HCT116 (cell line): ENCODE results near the gene ZNF630. TPM values are rescaled to one million over a fixed set of nuclear protein-coding genes. Genes with fewer than 3 reads are reported as not detected.

Source experiments
- ATAC-seq: fragments of 200-7000 bp; cut with Tn5 transposase; 2 replicates; pipeline ENCODE4 v1.9.1; 2020; ENCODE audit warnings: mild to moderate bottlenecking, moderate library complexity
- BruUV-seq: library from RNA; stranded (reverse); fragments of 400-500 nt; replicated peaks from 2 replicates; lab custom pipeline; 2021; lab: Mats Ljungman, UMichigan
- CTCF ChIA-PET: fragments of 300-600 bp; sonication (Branson Sonifier 250); formaldehyde crosslinking; loops from one replicate; lab custom pipeline; 2021; ENCODE audit warnings: antibody characterized with exemption; lab: Charles Lee
- POLR2A ChIA-PET: fragments of 300-600, 350-600 bp; sonication (Branson Sonifier 250); formaldehyde crosslinking; loops from one replicate; lab custom pipeline; 2021; ENCODE audit warnings: antibody characterized with exemption; lab: Charles Lee
- RAD21 ChIA-PET, 2 experiments: fragments of 300-600 bp; sonication (Branson Sonifier 250); formaldehyde crosslinking; loops; one replicate each; lab custom pipeline; 2023; ENCODE audit warnings: low total read pairs in 2 of 2; ENCODE audit not compliant: uncharacterized antibody in 2 of 2, unreplicated experiment in 2 of 2, low non-redundant PET in 1 of 2; lab: Charles Lee
- DNase-seq: peaks from one replicate; pipeline ENCODE4 v3.0.0-alpha.2; 2010; ENCODE audit warnings: low read depth, low spot score
- H2AFZ ChIP-seq: fragments of 200-600 bp; shearing (Covaris generic), sonication (generic); 2 replicates; pipeline ENCODE4 v1.6.1; 2017; ENCODE audit warnings: low read depth, mixed run types, mixed read lengths, antibody characterized with exemption, low read length; ENCODE audit not compliant: poor library complexity, severe bottlenecking
- H3K27ac ChIP-seq: 2 replicates; pipeline ENCODE4 v1.5.1; 2012; ENCODE audit warnings: low read depth, low read length
- H3K27me3 ChIP-seq: fragments of 200-600 bp; sonication (generic); 2 replicates; pipeline ENCODE4 v1.6.1; 2016; ENCODE audit warnings: mixed run types, low read length, mixed read lengths; ENCODE audit not compliant: insufficient read depth
- H3K36me3 ChIP-seq, 2 experiments: fragments of 200-500 bp in 1 of 2; fragments of 200-600 bp in 1 of 2; sonication (Bioruptor generic) in 1 of 2; sonication (generic) in 1 of 2; 2 replicates each; pipeline versions ENCODE4 v1.5.1 to v1.6.1; 2014 to 2016; ENCODE audit warnings: low read length in 2 of 2, inconsistent platforms in 1 of 2, mixed read lengths in 1 of 2, mixed run types in 1 of 2; ENCODE audit not compliant: insufficient read depth in 2 of 2, control insufficient read depth in 1 of 2
- H3K4me1 ChIP-seq, 2 experiments: fragments of 200-600 bp in 1 of 2; sonication (generic) in 1 of 2; 2 replicates each; pipeline versions ENCODE4 v1.5.1 to v1.6.1; 2012 to 2017; ENCODE audit warnings: low read length in 2 of 2, inconsistent platforms in 1 of 2, mild to moderate bottlenecking in 1 of 2, mixed read lengths in 1 of 2, mixed run types in 1 of 2, moderate library complexity in 1 of 2; ENCODE audit not compliant: insufficient read depth in 2 of 2, control insufficient read depth in 1 of 2
- H3K4me2 ChIP-seq: fragments of 200-600 bp; sonication (generic); 2 replicates; pipeline ENCODE4 v1.6.1; 2017; ENCODE audit warnings: mixed run types, low read length, mixed read lengths
- H3K4me3 ChIP-seq, 2 experiments: fragments of 200-600 bp in 1 of 2; sonication (generic) in 1 of 2; replicated peaks in 1 of 2; 2 replicates each; pipeline ENCODE4 v1.5.1; 2011 to 2016; ENCODE audit warnings: low read length in 2 of 2, control low read depth in 1 of 2, low read depth in 1 of 2, mild to moderate bottlenecking in 1 of 2, mixed read lengths in 1 of 2, mixed run types in 1 of 2
- H3K79me2 ChIP-seq: fragments of 200-600 bp; sonication (generic); 2 replicates; pipeline ENCODE4 v1.6.1; 2017; ENCODE audit warnings: mild to moderate bottlenecking, mixed run types, low read length, moderate library complexity, mixed read lengths; ENCODE audit not compliant: insufficient read depth
- H3K9ac ChIP-seq: fragments of 200-600 bp; sonication (generic); 2 replicates; pipeline ENCODE4 v1.6.1; 2016; ENCODE audit warnings: low read length, mixed read lengths
- H3K9me2 ChIP-seq: fragments of 200-600 bp; sonication (generic), shearing (Covaris generic); 2 replicates; pipeline ENCODE4 v1.6.1; 2017; ENCODE audit warnings: mixed run types, mild to moderate bottlenecking, moderate library complexity; ENCODE audit not compliant: insufficient read depth
- H3K9me3 ChIP-seq, 2 experiments: fragments of 200-500 bp in 1 of 2; fragments of 200-600 bp in 1 of 2; sonication (Bioruptor generic) in 1 of 2; sonication (generic) in 1 of 2; 2 replicates each; pipeline ENCODE4 v1.6.1; 2014 to 2017; ENCODE audit warnings: low read length in 2 of 2, mixed read lengths in 2 of 2, inconsistent platforms in 1 of 2, low read depth in 1 of 2, mild to moderate bottlenecking in 1 of 2, mixed run types in 1 of 2, moderate library complexity in 1 of 2; ENCODE audit not compliant: control insufficient read depth in 1 of 2, insufficient read depth in 1 of 2
- H4K20me1 ChIP-seq: fragments of 200-600 bp; sonication (generic), shearing (Covaris generic); 2 replicates; pipeline ENCODE4 v1.6.1; 2017; ENCODE audit warnings: mixed run types, mild to moderate bottlenecking, moderate library complexity; ENCODE audit not compliant: insufficient read depth
- CBX3 ChIP-seq: IDR thresholded peaks from 2 replicates; pipeline ENCODE4 v1.6.1; 2012; ENCODE audit warnings: low read depth
- EZH2 ChIP-seq: fragments of 200-600 bp; sonication (generic); IDR thresholded peaks from 2 replicates; pipeline ENCODE4 v1.6.1; 2017; ENCODE audit warnings: antibody characterized with exemption, mixed run types
- JUND ChIP-seq: IDR thresholded peaks from 2 replicates; pipeline ENCODE4 v1.6.1; 2012
- POLR2A ChIP-seq: IDR thresholded peaks from 2 replicates; pipeline ENCODE4 v1.7.0; 2011; ENCODE audit warnings: borderline replicate concordance; ENCODE audit not compliant: insufficient read depth, insufficient read length; ENCODE audit errors: extremely low read depth
- POLR2AphosphoS5 ChIP-seq: IDR thresholded peaks from 2 replicates; pipeline ENCODE4 v1.6.1; 2011; ENCODE audit warnings: mild to moderate bottlenecking, low read depth, low read length, moderate library complexity
- ZNF274 ChIP-seq: fragments of 200-500 bp; sonication (Bioruptor generic); IDR thresholded peaks from 2 replicates; pipeline ENCODE4 v1.6.1; 2014; ENCODE audit warnings: mild to moderate bottlenecking, low read depth, low read length, inconsistent platforms
- intact Hi-C: fragments of 100-400 bp; cut with micrococcal nuclease; formaldehyde crosslinking; loops from 2 replicates; pipeline ENCODE4 v1.10.0; 2022
- total RNA-seq: library from RNA; stranded (reverse); gene quantifications from one replicate; pipeline ENCODE4 v1.2.1, GENCODE V29; 2021; ENCODE audit not compliant: unreplicated experiment
- TF ChIP-seq, protein P1 (sequence below): IDR thresholded peaks from 2 replicates; pipeline ENCODE4 v1.6.1; 2012; ENCODE audit warnings: low read depth
- TF ChIP-seq, protein P2 (sequence below): IDR thresholded peaks from 2 replicates; pipeline ENCODE4 v1.6.1; 2012
- TF ChIP-seq, protein P3 (sequence below): IDR thresholded peaks from 2 replicates; pipeline ENCODE4 v1.6.1; 2012

The ZNF630 gene
- total RNA-seq, 1 experiment from 2014 or later: not detected

DNA sequence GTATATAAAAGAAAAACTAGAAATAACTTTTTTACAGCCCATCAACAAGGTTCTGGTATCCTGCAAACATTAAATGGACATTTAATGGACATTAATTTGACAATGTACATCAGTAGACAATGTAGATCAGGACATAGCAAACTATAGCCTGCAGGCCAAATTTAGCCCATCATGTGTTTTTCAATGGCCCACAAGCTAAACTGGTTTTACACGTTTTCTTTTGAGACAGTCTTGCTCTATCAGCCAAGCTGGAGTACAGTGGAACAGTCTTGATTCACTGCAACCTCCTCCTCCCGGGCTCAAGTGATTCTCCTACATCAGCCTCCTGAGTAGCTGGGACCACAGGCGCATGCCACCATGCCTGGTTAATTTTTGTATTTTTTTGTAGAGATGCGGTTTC, 7.2 kb downstream of the ZNF630 start (continued):
- TF ChIP-seq, protein P1, sequence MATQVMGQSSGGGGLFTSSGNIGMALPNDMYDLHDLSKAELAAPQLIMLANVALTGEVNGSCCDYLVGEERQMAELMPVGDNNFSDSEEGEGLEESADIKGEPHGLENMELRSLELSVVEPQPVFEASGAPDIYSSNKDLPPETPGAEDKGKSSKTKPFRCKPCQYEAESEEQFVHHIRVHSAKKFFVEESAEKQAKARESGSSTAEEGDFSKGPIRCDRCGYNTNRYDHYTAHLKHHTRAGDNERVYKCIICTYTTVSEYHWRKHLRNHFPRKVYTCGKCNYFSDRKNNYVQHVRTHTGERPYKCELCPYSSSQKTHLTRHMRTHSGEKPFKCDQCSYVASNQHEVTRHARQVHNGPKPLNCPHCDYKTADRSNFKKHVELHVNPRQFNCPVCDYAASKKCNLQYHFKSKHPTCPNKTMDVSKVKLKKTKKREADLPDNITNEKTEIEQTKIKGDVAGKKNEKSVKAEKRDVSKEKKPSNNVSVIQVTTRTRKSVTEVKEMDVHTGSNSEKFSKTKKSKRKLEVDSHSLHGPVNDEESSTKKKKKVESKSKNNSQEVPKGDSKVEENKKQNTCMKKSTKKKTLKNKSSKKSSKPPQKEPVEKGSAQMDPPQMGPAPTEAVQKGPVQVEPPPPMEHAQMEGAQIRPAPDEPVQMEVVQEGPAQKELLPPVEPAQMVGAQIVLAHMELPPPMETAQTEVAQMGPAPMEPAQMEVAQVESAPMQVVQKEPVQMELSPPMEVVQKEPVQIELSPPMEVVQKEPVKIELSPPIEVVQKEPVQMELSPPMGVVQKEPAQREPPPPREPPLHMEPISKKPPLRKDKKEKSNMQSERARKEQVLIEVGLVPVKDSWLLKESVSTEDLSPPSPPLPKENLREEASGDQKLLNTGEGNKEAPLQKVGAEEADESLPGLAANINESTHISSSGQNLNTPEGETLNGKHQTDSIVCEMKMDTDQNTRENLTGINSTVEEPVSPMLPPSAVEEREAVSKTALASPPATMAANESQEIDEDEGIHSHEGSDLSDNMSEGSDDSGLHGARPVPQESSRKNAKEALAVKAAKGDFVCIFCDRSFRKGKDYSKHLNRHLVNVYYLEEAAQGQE: no peak
- no peak for TF ChIP-seq ZNF274
- no peak for TF ChIP-seq POLR2AphosphoS5
- TF ChIP-seq EZH2: no peak
- TF ChIP-seq, protein P2, sequence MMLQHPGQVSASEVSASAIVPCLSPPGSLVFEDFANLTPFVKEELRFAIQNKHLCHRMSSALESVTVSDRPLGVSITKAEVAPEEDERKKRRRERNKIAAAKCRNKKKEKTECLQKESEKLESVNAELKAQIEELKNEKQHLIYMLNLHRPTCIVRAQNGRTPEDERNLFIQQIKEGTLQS: no peak
- TF ChIP-seq, protein P3, sequence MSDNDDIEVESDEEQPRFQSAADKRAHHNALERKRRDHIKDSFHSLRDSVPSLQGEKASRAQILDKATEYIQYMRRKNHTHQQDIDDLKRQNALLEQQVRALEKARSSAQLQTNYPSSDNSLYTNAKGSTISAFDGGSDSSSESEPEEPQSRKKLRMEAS: no peak
- no peak for TF ChIP-seq JUND
- no peak for TF ChIP-seq POLR2A

DNA sequence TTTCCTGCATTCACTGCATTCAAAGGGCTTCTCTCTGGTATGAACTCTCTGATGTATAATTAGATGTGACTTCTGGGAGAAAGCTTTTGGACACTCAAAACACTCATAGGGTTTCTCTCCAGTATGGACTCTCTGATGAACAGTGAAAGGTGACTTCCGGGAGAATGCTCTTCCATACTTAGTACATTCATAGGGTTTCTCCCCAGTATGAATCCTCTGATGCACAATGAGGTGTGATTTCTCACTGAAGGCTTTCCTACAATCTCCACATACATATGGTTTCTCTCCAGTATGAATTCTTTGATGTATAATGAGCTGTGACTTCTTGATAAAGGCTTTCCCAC, 12.2 kb downstream of the ZNF630 start:
- H3K4me2 ChIP-seq: no peak overlapping the region
- H3K9ac ChIP-seq: no peak overlapping the region
- no peaks in the 10 kb centered on the region for H3K4me1 ChIP-seq
- H3K4me3 ChIP-seq: no peak overlapping the region
- no peaks in the 10 kb centered on the region for H3K79me2 ChIP-seq
- H3K9me2 ChIP-seq: no peaks in the 10 kb centered on the region
- intact Hi-C loops: no loop called here
- no peak overlapping the region for H2AFZ ChIP-seq
- no peaks in the 10 kb centered on the region for H3K9me3 ChIP-seq
- DNase-seq (no peak), ATAC-seq (no peak)
- TF ChIP-seq, protein P2: no peak
- TF ChIP-seq ZNF274 (peak; percentile 70), CBX3 (no peak)
- no peaks in the 10 kb centered on the region for H3K36me3 ChIP-seq
- no peak overlapping the region for H3K27ac ChIP-seq
- no peaks in the 10 kb centered on the region for H3K27me3 ChIP-seq
- no TSS peak for BruUV-seq
- RAD21 ChIA-PET: no interaction called here
- CTCF ChIA-PET: no interaction called here
- H4K20me1 ChIP-seq: no peaks in the 10 kb centered on the region
- POLR2A ChIA-PET: no interaction called here
